ENCODE measurements around the gene ALDH3A1. TPM values are rescaled to one million over a fixed set of nuclear protein-coding genes. Genes with fewer than 3 reads are reported as not detected.

Gene ALDH3A1
- total and polyA plus RNA-seq, 2 experiments from 2014 or later: 0.17 to 0.21 TPM

DNA sequence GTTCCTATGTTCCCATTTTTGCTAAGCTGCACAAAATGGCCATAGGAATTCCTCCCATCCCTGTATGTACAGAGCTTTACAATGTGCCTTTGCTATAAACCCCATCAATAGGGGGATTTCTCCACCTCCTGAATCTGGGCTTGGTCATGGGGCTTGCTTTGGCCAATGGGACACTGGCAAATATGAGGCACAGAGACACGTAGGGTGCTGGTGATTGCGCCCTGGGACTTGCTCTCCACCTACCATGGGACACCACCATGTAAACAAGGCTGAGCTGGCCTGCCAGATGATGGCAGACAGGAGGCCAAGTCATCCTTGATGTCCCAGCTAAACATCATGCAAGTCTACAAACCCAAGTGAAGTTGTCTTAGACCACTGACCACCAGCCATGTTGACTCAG, 15.3 kb upstream of the ALDH3A1 start:
- Histone ChIP-seq H3K4me1 (ENCODE audit: insufficient read depth) (no peaks in the 10 kb centered on the region), H3K4me3 (no peak overlapping the region), H4K20me1 (replicated peaks; ENCODE audit: insufficient read depth) (no peaks in the 10 kb centered on the region), H3F3A (replicated peaks; ENCODE audit: low read depth) (no peaks in the 10 kb centered on the region), H3K36me3 (ENCODE audit: insufficient read depth) (no peaks in the 10 kb centered on the region), H3K27me3 (ENCODE audit: insufficient read depth) (no peaks in the 10 kb centered on the region), H3K9me2 (ENCODE audit: insufficient read depth) (no peaks in the 10 kb centered on the region), H3K27ac (ENCODE audit: low read depth) (no peak overlapping the region), H3K79me2 (replicated peaks; ENCODE audit: insufficient read depth) (no peaks in the 10 kb centered on the region), H2AFZ (no peak overlapping the region), H3K4me2 (no peak overlapping the region)
- Mint-ChIP-seq H3K4me3 (no peak overlapping the region), H3K4me1 (no peaks in the 10 kb centered on the region; the same call in 2 of the 3 replicates), H3K27ac (no peak overlapping the region), H3K36me3 (ENCODE audit: low read depth) (no peaks in the 10 kb centered on the region), H3K27me3 (ENCODE audit: insufficient read depth, low read depth, poor library complexity) (peaks cover 5% of the 10 kb centered on the region), H3K9me3 (no peaks in the 10 kb centered on the region; the same call in 2 of the 3 replicates)
- no peak for ATAC-seq
- DNase-seq (ENCODE audit: low spot score): no peak
- TF ChIP-seq, protein P1, sequence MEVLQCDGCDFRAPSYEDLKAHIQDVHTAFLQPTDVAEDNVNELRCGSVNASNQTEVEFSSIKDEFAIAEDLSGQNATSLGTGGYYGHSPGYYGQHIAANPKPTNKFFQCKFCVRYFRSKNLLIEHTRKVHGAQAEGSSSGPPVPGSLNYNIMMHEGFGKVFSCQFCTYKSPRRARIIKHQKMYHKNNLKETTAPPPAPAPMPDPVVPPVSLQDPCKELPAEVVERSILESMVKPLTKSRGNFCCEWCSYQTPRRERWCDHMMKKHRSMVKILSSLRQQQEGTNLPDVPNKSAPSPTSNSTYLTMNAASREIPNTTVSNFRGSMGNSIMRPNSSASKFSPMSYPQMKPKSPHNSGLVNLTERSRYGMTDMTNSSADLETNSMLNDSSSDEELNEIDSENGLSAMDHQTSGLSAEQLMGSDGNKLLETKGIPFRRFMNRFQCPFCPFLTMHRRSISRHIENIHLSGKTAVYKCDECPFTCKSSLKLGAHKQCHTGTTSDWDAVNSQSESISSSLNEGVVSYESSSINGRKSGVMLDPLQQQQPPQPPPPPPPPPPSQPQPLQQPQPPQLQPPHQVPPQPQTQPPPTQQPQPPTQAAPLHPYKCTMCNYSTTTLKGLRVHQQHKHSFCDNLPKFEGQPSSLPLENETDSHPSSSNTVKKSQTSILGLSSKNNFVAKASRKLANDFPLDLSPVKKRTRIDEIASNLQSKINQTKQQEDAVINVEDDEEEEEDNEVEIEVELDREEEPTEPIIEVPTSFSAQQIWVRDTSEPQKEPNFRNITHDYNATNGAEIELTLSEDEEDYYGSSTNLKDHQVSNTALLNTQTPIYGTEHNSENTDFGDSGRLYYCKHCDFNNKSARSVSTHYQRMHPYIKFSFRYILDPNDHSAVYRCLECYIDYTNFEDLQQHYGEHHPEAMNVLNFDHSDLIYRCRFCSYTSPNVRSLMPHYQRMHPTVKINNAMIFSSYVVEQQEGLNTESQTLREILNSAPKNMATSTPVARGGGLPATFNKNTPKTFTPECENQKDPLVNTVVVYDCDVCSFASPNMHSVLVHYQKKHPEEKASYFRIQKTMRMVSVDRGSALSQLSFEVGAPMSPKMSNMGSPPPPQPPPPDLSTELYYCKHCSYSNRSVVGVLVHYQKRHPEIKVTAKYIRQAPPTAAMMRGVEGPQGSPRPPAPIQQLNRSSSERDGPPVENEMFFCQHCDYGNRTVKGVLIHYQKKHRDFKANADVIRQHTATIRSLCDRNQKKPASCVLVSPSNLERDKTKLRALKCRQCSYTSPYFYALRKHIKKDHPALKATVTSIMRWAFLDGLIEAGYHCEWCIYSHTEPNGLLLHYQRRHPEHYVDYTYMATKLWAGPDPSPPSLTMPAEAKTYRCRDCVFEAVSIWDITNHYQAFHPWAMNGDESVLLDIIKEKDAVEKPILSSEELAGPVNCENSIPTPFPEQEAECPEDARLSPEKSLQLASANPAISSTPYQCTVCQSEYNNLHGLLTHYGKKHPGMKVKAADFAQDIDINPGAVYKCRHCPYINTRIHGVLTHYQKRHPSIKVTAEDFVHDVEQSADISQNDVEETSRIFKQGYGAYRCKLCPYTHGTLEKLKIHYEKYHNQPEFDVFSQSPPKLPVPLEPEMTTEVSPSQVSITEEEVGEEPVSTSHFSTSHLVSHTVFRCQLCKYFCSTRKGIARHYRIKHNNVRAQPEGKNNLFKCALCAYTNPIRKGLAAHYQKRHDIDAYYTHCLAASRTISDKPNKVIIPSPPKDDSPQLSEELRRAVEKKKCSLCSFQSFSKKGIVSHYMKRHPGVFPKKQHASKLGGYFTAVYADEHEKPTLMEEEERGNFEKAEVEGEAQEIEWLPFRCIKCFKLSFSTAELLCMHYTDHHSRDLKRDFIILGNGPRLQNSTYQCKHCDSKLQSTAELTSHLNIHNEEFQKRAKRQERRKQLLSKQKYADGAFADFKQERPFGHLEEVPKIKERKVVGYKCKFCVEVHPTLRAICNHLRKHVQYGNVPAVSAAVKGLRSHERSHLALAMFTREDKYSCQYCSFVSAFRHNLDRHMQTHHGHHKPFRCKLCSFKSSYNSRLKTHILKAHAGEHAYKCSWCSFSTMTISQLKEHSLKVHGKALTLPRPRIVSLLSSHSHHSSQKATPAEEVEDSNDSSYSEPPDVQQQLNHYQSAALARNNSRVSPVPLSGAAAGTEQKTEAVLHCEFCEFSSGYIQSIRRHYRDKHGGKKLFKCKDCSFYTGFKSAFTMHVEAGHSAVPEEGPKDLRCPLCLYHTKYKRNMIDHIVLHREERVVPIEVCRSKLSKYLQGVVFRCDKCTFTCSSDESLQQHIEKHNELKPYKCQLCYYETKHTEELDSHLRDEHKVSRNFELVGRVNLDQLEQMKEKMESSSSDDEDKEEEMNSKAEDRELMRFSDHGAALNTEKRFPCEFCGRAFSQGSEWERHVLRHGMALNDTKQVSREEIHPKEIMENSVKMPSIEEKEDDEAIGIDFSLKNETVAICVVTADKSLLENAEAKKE (CRISPR knock-in tag; IDR thresholded peaks at IDR 0.05): no peak
- TF ChIP-seq EZH2 (IDR thresholded peaks at IDR 0.05; ENCODE audit: low read depth, unreplicated experiment): no peak
- TF ChIP-seq CREB1 (CRISPR knock-in tag; IDR thresholded peaks at IDR 0.05; ENCODE audit: low read depth): no peak
- no peak for TF ChIP-seq ZNF331 (CRISPR knock-in tag; IDR thresholded peaks at IDR 0.05; ENCODE audit: low read depth)

DNA sequence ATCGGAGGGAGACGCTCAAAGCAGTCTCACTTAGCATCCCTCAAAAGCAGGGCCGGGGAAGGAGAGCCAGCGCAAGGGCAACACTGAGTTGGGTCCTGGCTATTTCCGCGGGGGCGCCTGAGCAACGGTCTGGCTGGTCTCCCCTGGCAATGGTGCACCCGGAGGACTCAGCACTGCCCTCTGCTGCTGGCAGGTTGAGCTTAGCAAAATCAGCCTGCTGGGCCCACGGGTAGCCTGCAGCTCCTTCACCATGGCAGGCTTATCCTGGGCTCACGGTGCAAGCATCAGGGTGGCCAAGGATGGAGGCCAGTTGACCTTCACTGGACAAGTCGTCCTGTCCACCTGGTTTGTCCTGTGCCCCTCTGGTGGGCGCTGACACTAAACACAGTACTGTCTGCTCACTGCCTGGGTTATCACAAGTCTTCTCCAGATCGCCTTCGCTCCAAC, 14.4 kb upstream of the ALDH3A1 start:
- no peak overlapping the region for H3K4me3 ChIP-seq
- H3K27ac ChIP-seq (ENCODE audit: low read depth): no peak overlapping the region
- no peak overlapping the region for H3K27ac Mint-ChIP-seq
- peak overlapping the region; percentile 89; the same call in 1 of the 2 replicates for H2AFZ ChIP-seq
- no peak for TF ChIP-seq JUNB (IDR thresholded peaks at IDR 0.05; ENCODE audit: unreplicated experiment)
- TF ChIP-seq, protein P2, sequence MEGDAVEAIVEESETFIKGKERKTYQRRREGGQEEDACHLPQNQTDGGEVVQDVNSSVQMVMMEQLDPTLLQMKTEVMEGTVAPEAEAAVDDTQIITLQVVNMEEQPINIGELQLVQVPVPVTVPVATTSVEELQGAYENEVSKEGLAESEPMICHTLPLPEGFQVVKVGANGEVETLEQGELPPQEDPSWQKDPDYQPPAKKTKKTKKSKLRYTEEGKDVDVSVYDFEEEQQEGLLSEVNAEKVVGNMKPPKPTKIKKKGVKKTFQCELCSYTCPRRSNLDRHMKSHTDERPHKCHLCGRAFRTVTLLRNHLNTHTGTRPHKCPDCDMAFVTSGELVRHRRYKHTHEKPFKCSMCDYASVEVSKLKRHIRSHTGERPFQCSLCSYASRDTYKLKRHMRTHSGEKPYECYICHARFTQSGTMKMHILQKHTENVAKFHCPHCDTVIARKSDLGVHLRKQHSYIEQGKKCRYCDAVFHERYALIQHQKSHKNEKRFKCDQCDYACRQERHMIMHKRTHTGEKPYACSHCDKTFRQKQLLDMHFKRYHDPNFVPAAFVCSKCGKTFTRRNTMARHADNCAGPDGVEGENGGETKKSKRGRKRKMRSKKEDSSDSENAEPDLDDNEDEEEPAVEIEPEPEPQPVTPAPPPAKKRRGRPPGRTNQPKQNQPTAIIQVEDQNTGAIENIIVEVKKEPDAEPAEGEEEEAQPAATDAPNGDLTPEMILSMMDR (conservative IDR thresholded peaks at IDR 0.05; ENCODE audit: low read depth in 2 of 2): peak; percentile 64 to 90
- TF ChIP-seq, protein P3, sequence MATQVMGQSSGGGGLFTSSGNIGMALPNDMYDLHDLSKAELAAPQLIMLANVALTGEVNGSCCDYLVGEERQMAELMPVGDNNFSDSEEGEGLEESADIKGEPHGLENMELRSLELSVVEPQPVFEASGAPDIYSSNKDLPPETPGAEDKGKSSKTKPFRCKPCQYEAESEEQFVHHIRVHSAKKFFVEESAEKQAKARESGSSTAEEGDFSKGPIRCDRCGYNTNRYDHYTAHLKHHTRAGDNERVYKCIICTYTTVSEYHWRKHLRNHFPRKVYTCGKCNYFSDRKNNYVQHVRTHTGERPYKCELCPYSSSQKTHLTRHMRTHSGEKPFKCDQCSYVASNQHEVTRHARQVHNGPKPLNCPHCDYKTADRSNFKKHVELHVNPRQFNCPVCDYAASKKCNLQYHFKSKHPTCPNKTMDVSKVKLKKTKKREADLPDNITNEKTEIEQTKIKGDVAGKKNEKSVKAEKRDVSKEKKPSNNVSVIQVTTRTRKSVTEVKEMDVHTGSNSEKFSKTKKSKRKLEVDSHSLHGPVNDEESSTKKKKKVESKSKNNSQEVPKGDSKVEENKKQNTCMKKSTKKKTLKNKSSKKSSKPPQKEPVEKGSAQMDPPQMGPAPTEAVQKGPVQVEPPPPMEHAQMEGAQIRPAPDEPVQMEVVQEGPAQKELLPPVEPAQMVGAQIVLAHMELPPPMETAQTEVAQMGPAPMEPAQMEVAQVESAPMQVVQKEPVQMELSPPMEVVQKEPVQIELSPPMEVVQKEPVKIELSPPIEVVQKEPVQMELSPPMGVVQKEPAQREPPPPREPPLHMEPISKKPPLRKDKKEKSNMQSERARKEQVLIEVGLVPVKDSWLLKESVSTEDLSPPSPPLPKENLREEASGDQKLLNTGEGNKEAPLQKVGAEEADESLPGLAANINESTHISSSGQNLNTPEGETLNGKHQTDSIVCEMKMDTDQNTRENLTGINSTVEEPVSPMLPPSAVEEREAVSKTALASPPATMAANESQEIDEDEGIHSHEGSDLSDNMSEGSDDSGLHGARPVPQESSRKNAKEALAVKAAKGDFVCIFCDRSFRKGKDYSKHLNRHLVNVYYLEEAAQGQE (IDR thresholded peaks at IDR 0.05; ENCODE audit: unreplicated experiment): no peak
- no peak for TF ChIP-seq POLR2AphosphoS5 (IDR thresholded peaks at IDR 0.05; ENCODE audit: low read depth)
- TF ChIP-seq CREB1 (CRISPR knock-in tag; IDR thresholded peaks at IDR 0.05; ENCODE audit: low read depth): no peak
- TF ChIP-seq STAT1 (IDR thresholded peaks at IDR 0.05; ENCODE audit: unreplicated experiment): no peak
- no peaks in the 10 kb centered on the region for H3K36me3 Mint-ChIP-seq (ENCODE audit: low read depth)
- H3F3A ChIP-seq (replicated peaks; ENCODE audit: low read depth): no peaks in the 10 kb centered on the region
- no peaks in the 10 kb centered on the region for H3K79me2 ChIP-seq (replicated peaks; ENCODE audit: insufficient read depth)
- H3K4me3 Mint-ChIP-seq: no peak overlapping the region
- H3K9me3 Mint-ChIP-seq: no peaks in the 10 kb centered on the region; the same call in 2 of the 3 replicates
- ATAC-seq (peak; percentile 85), DNase-seq (ENCODE audit: low spot score) (peak; percentile 92)
- H3K4me2 ChIP-seq: no peak overlapping the region
- no peaks in the 10 kb centered on the region; the same call in 2 of the 3 replicates for H3K4me1 Mint-ChIP-seq
- no peaks in the 10 kb centered on the region for H3K9me2 ChIP-seq (ENCODE audit: insufficient read depth)
- no peaks in the 10 kb centered on the region for H3K36me3 ChIP-seq (ENCODE audit: insufficient read depth)
- H3K4me1 ChIP-seq (ENCODE audit: insufficient read depth): no peaks in the 10 kb centered on the region
- H4K20me1 ChIP-seq (replicated peaks; ENCODE audit: insufficient read depth): no peaks in the 10 kb centered on the region
- H3K27me3 Mint-ChIP-seq (ENCODE audit: insufficient read depth, low read depth, poor library complexity): peaks cover 5% of the 10 kb centered on the region
- no peaks in the 10 kb centered on the region for H3K27me3 ChIP-seq (ENCODE audit: insufficient read depth)
